IMR-90 (cell line): Measurements from ENCODE around the gene MAN1C1.

ENCODE experiments used
- BHLHE40 ChIP-seq: fragments of 150-350 bp; IDR thresholded peaks from 2 replicates; pipeline ENCODE4 v1.6.1; 2016; ENCODE audit warnings: mild to moderate bottlenecking, low read depth, low read length
- CEBPB ChIP-seq: IDR thresholded peaks from 2 replicates; pipeline ENCODE4 v1.6.1; 2012; ENCODE audit warnings: low read depth, low read length, improper control_type of control experiment
- MAZ ChIP-seq: IDR thresholded peaks from 2 replicates; pipeline ENCODE4 v1.6.1; 2012; ENCODE audit warnings: low read depth, mild to moderate bottlenecking, low read length, improper control_type of control experiment, moderate library complexity, borderline replicate concordance
- POLR2A ChIP-seq: IDR thresholded peaks from 2 replicates; pipeline ENCODE4 v1.6.1; 2012; ENCODE audit warnings: mild to moderate bottlenecking, low read depth, low read length
- RCOR1 ChIP-seq: IDR thresholded peaks from 2 replicates; pipeline ENCODE4 v1.6.1; 2012; ENCODE audit warnings: mild to moderate bottlenecking, low read length, improper control_type of control experiment; ENCODE audit not compliant: insufficient replicate concordance
- TF ChIP-seq, protein P1 (sequence below): conservative IDR thresholded peaks from 2 replicates; pipeline ENCODE4 v1.5.1; 2012; ENCODE audit warnings: mild to moderate bottlenecking, low read depth, low read length, improper control_type of control experiment

DNA sequence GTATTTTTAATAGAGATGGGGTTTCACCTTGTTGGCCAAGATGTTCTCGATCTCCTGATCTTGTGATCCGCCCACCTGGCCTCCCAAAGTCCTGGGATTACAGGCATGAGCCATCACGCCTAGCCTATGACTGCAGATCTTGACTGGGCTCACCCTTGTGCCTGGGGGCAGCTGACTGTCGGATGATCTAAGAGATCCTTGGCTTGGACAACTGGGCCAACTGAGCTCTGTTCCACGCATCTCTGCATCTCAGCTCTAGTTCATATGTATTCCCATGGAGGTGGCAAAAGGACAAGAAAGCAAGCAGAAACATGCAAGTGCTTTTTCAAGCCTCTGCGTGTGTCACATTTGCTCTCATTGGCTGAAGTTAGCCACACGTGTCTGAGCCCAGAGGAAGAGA, 107.6 kb downstream of the MAN1C1 start:
- TF ChIP-seq, protein P1, sequence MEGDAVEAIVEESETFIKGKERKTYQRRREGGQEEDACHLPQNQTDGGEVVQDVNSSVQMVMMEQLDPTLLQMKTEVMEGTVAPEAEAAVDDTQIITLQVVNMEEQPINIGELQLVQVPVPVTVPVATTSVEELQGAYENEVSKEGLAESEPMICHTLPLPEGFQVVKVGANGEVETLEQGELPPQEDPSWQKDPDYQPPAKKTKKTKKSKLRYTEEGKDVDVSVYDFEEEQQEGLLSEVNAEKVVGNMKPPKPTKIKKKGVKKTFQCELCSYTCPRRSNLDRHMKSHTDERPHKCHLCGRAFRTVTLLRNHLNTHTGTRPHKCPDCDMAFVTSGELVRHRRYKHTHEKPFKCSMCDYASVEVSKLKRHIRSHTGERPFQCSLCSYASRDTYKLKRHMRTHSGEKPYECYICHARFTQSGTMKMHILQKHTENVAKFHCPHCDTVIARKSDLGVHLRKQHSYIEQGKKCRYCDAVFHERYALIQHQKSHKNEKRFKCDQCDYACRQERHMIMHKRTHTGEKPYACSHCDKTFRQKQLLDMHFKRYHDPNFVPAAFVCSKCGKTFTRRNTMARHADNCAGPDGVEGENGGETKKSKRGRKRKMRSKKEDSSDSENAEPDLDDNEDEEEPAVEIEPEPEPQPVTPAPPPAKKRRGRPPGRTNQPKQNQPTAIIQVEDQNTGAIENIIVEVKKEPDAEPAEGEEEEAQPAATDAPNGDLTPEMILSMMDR, result no peak
- no peak for TF ChIP-seq RCOR1
- no peak for TF ChIP-seq POLR2A
- TF ChIP-seq CEBPB, result no peak
- no peak for TF ChIP-seq BHLHE40
- no peak for TF ChIP-seq MAZ
